ENCODE measurements around the gene FAT3.

- no peak for TF ChIP-seq POLR2A (IDR thresholded peaks at IDR 0.05)
- no peak for TF ChIP-seq CTCF (IDR thresholded peaks at IDR 0.05)
- TF ChIP-seq EP300 (IDR thresholded peaks at IDR 0.05): no peak
Measured at GRCh38 chr11:92267278-92267677, 42.7 kb downstream of the FAT3 start.

Measured in tibial nerve (tissue), 4 donors.